Cardiac muscle cell (in vitro differentiated cells and primary cell): ENCODE results near the gene NLGN4X. TPM values are rescaled to one million over a fixed set of nuclear protein-coding genes. Genes with fewer than 3 reads are reported as not detected.

ENCODE experiments used
- DNase-seq, 2 donors: peaks; one replicate each; pipeline versions ENCODE4 v3.0.0 to v3.0.0-alpha.2; 2010 to 2017; ENCODE audit warnings: low read depth in 1 of 2, low spot score in 1 of 2
- H3K27ac ChIP-seq: fragments of 200-600 bp; sonication (generic); 2 replicates; pipeline ENCODE4 v1.5.1; 2016
- H3K27me3 ChIP-seq: fragments of 200-600 bp; sonication (generic); 2 replicates; pipeline ENCODE4 v1.6.0; 2016; ENCODE audit warnings: control low read depth
- H3K36me3 ChIP-seq: fragments of 200-600 bp; sonication (generic); 2 replicates; pipeline ENCODE4 v1.5.1; 2016; ENCODE audit warnings: control low read depth
- H3K4me1 ChIP-seq: fragments of 200-600 bp; sonication (generic); 2 replicates; pipeline ENCODE4 v1.8.1; 2017; ENCODE audit warnings: low read depth, mild to moderate bottlenecking, mixed run types
- H3K4me3 ChIP-seq: fragments of 200-600 bp; sonication (generic); 2 replicates; pipeline ENCODE4 v1.5.1; 2016; ENCODE audit warnings: mild to moderate bottlenecking
- H3K9me3 ChIP-seq: fragments of 200-600 bp; sonication (generic); 2 replicates; pipeline ENCODE4 v1.5.1; 2017; ENCODE audit warnings: low read depth, mild to moderate bottlenecking, control low read depth
- polyA plus RNA-seq: library from polyadenylated mRNA; unstranded; fragments of >200 nt; fragmentation: Nextera tagmentation; extraction: Ambion mirVana; gene quantifications from 2 replicates; pipeline ENCODE4 v1.2.1, GENCODE V29; 2016
- total RNA-seq: library from RNA; depleted of rRNA; stranded (reverse); fragments of >200 nt; gene quantifications from 2 replicates; pipeline ENCODE4 v1.2.3, GENCODE V29; 2016
- TF ChIP-seq, protein P1 (sequence below): IDR thresholded peaks from 2 replicates; pipeline ENCODE4 v1.5.1; 2012; ENCODE audit warnings: low read depth, mild to moderate bottlenecking, low read length

NLGN4X gene
- total and polyA plus RNA-seq, 2 experiments from 2014 or later = 4.2 to 6.9 TPM

DNA sequence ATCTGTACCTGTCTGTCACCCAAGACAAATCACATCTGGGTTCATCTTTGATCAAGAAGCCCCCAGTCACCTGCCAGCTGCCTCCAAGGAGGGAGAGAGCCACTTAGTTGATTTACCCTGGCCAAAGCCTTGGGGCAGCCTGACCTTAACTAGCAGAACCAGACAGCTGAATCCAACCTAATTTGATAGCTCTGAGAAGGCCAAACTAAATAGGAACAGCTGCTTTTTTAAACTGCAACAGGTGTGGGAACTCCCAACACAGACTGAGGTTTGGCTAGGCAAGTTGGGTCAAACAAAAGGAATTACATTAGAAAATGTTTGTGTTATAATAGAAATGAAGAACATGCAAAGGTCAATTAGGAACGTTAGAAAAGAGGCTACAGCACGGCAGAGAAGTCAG, 375.7 kb downstream of the NLGN4X start:
- Histone ChIP-seq H3K36me3 (no peaks in the 10 kb centered on the region), H3K4me3 (no peak overlapping the region), H3K9me3 (no peaks in the 10 kb centered on the region), H3K27ac (no peak overlapping the region), H3K27me3 (no peaks in the 10 kb centered on the region), H3K4me1 (no peaks in the 10 kb centered on the region)
- TF ChIP-seq, protein P1, sequence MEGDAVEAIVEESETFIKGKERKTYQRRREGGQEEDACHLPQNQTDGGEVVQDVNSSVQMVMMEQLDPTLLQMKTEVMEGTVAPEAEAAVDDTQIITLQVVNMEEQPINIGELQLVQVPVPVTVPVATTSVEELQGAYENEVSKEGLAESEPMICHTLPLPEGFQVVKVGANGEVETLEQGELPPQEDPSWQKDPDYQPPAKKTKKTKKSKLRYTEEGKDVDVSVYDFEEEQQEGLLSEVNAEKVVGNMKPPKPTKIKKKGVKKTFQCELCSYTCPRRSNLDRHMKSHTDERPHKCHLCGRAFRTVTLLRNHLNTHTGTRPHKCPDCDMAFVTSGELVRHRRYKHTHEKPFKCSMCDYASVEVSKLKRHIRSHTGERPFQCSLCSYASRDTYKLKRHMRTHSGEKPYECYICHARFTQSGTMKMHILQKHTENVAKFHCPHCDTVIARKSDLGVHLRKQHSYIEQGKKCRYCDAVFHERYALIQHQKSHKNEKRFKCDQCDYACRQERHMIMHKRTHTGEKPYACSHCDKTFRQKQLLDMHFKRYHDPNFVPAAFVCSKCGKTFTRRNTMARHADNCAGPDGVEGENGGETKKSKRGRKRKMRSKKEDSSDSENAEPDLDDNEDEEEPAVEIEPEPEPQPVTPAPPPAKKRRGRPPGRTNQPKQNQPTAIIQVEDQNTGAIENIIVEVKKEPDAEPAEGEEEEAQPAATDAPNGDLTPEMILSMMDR = no peak
- DNase-seq = no peak

DNA sequence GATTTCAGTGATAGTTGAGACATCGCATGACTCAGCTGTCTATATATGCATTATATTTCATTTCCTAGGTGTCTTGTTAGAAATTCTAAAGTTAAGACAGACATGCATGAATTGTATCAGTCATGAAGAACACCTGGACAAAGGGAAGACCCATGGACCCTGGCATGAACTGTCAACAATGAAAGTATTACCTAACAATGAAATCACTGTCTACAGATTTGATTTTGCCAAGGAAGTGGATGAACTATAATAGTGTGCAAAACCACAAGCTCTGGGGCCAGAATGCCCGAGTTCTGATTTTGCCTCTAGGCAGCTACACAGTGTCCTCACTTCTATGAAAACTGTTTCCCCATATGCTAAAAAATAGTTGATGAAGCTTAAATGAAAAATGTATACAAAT, 386.1 kb downstream of the NLGN4X start:
- H3K4me3 ChIP-seq = no peak overlapping the region

More for the DNA sequence above, 386.1 kb downstream of the NLGN4X start:
- H3K4me1 ChIP-seq = peaks cover 7% of the 10 kb centered on the region
- H3K36me3 ChIP-seq = no peaks in the 10 kb centered on the region
- TF ChIP-seq, protein P1 = no peak
- H3K9me3 ChIP-seq = no peaks in the 10 kb centered on the region
- no peaks in the 10 kb centered on the region for H3K27me3 ChIP-seq
- DNase-seq = no peak
- no peak overlapping the region for H3K27ac ChIP-seq
